Measurements from ENCODE around the gene COG3. TPM values are rescaled to one million over a fixed set of nuclear protein-coding genes. Genes with fewer than 3 reads are reported as not detected.
A peak's percentile ranks its signal among the peaks of the same experiment; 100 is the strongest.
"Not testable (repeated sequence)": the region's sequence is repeated elsewhere in the genome, so short reads cannot be mapped to it uniquely, and the experiment has no call there.

Gene COG3
- 19.1 and 19.3 TPM in 2 replicates for total RNA-seq
- long read RNA-seq, full-length matches to known transcripts = 11 of 26 reads
- long read RNA-seq, partial matches to known transcripts = 12 of 26 reads
- long read RNA-seq, other reads (novel, unspliced or antisense) = 3 of 26 reads

GRCh38 chr13:45464687-45465453 lies at the start of gene COG3:
TSS of gene COG3 (plus strand) at chr13:45464939. CDS start at chr13:45465037, 98 bp downstream.
- peak; percentile 82 for DNase-seq (ENCODE audit: low read depth, low spot score)

GRCh38 chr13:45415112-45415511 lies 49.6 kb upstream of the COG3 start:
- Mint-ChIP-seq H3K4me3 (peak overlapping the region; percentile 72), H3K27me3 (ENCODE audit: low read depth) (no peaks in the 10 kb centered on the region), H3K27ac (ENCODE audit: unreplicated experiment) (no peak overlapping the region), H3K4me1 (peaks cover 32% of the 10 kb centered on the region), H3K9me3 (no peaks in the 10 kb centered on the region), H3K36me3 (ENCODE audit: low read depth) (peaks cover under 1% of the 10 kb centered on the region)
- DNase-seq (ENCODE audit: low read depth, low spot score) = no peak
- TF ChIP-seq CTCF (conservative IDR thresholded peaks at IDR 0.05) = no peak

More at GRCh38 chr13:45464687-45465453, at the start of gene COG3:
- H3K4me1 Mint-ChIP-seq = peaks cover 27% of the 10 kb centered on the region
- H3K36me3 Mint-ChIP-seq (ENCODE audit: low read depth) = peaks cover 3% of the 10 kb centered on the region
- peaks cover 4% of the 10 kb centered on the region for H3K9me3 Mint-ChIP-seq
- peaks cover 29% of the 10 kb centered on the region for H3K27me3 Mint-ChIP-seq (ENCODE audit: low read depth)
- peak within 1 kb of the TSS; percentile 94 for H3K4me3 Mint-ChIP-seq
- TF ChIP-seq CTCF (conservative IDR thresholded peaks at IDR 0.05) = peak; percentile 13
- H3K27ac Mint-ChIP-seq (ENCODE audit: unreplicated experiment) = peak within 1 kb of the TSS; percentile 95

GRCh38 chr13:45416516-45417128 lies 48.1 kb upstream of the COG3 start:
- no peaks in the 10 kb centered on the region for H3K36me3 Mint-ChIP-seq (ENCODE audit: low read depth)
- no peaks in the 10 kb centered on the region for H3K9me3 Mint-ChIP-seq
- peak overlapping the region; percentile 94 for H3K4me3 Mint-ChIP-seq
- no peak overlapping the region for H3K27ac Mint-ChIP-seq (ENCODE audit: unreplicated experiment)
- no peak for DNase-seq (ENCODE audit: low read depth, low spot score)
- no peak for TF ChIP-seq CTCF (conservative IDR thresholded peaks at IDR 0.05)
- peaks cover 26% of the 10 kb centered on the region for H3K4me1 Mint-ChIP-seq
- H3K27me3 Mint-ChIP-seq (ENCODE audit: low read depth) = no peaks in the 10 kb centered on the region

GRCh38 chr13:45417790-45418534 lies 46.8 kb upstream of the COG3 start, which contains the start of gene SLC25A30:
TSS of gene SLC25A30 (minus strand) at chr13:45418373. CDS start at chr13:45411425, 6,948 bp downstream.
- H3K27ac Mint-ChIP-seq (ENCODE audit: unreplicated experiment) = peak within 1 kb of the TSS; percentile 78
- peak within 1 kb of the TSS; percentile 94 for H3K4me3 Mint-ChIP-seq
- H3K4me1 Mint-ChIP-seq = peaks cover 24% of the 10 kb centered on the region
- no peak for TF ChIP-seq CTCF (conservative IDR thresholded peaks at IDR 0.05)
- peak; percentile 83 for DNase-seq (ENCODE audit: low read depth, low spot score)
- no peaks in the 10 kb centered on the region for H3K9me3 Mint-ChIP-seq
- H3K36me3 Mint-ChIP-seq (ENCODE audit: low read depth) = no peaks in the 10 kb centered on the region
- no peaks in the 10 kb centered on the region for H3K27me3 Mint-ChIP-seq (ENCODE audit: low read depth)

GRCh38 chr13:45419389-45419788 lies 45.4 kb upstream of the COG3 start:
- H3K36me3 Mint-ChIP-seq (ENCODE audit: low read depth); H3K27ac Mint-ChIP-seq (ENCODE audit: unreplicated experiment); H3K4me3 Mint-ChIP-seq; H3K27me3 Mint-ChIP-seq (ENCODE audit: low read depth); DNase-seq (ENCODE audit: low read depth, low spot score); H3K9me3 Mint-ChIP-seq: not testable (repeated sequence)
- peaks cover 21% of the 10 kb centered on the region for H3K4me1 Mint-ChIP-seq

All from neural crest cell (in vitro differentiated cells).